PFSK-1 (cell line): ENCODE data around the gene CRIP2.
A peak's percentile ranks its signal among the peaks of the same experiment; 100 is the strongest.

ENCODE experiments used
- FOXP2 ChIP-seq: optimal IDR thresholded peaks from 2 replicates; pipeline ENCODE3; 2011; ENCODE audit warnings: borderline replicate concordance, control low read depth, inconsistent platforms; ENCODE audit not compliant: insufficient read depth; ENCODE audit errors: extremely low read length, extremely low read depth
- POLR2AphosphoS5 ChIP-seq: IDR thresholded peaks from 2 replicates; pipeline ENCODE4 v1.6.1; 2012; ENCODE audit warnings: low read depth, mild to moderate bottlenecking, control low read depth, low read length, moderate library complexity
- REST ChIP-seq, 2 experiments: IDR thresholded peaks; 2 replicates each; pipeline versions ENCODE4 v1.6.1 to v1.8.0; 2011 to 2012; ENCODE audit warnings: low read depth in 2 of 2, low read length in 2 of 2, control low read depth in 1 of 2, inconsistent platforms in 1 of 2, mild to moderate bottlenecking in 1 of 2, moderate library complexity in 1 of 2; ENCODE audit not compliant: insufficient read depth in 1 of 2
- SIN3A ChIP-seq: IDR thresholded peaks from 2 replicates; pipeline ENCODE4 v1.6.1; 2012; ENCODE audit warnings: mild to moderate bottlenecking, low read length, moderate library complexity, borderline replicate concordance; ENCODE audit not compliant: insufficient read depth
- TAF1 ChIP-seq: IDR thresholded peaks from 2 replicates; pipeline ENCODE4 v1.6.1; 2012; ENCODE audit warnings: low read length, control low read depth, borderline replicate concordance; ENCODE audit not compliant: insufficient read depth

The CRIP2 gene

GRCh38 chr14:105480199-105480746 is 5.7 kb downstream of the CRIP2 start:
- TF ChIP-seq FOXP2 (no peak), SIN3A (no peak), TAF1 (no peak), REST (IDR thresholded peaks at IDR 0.05; ENCODE audit: insufficient read depth in 1 of 2, low read depth in 2 of 2, low read length in 2 of 2) (no peak), POLR2AphosphoS5 (no peak)

GRCh38 chr14:105480807-105481801 is 6.5 kb downstream of the CRIP2 start:
- TF ChIP-seq TAF1 (no peak), FOXP2 (no peak), REST (IDR thresholded peaks at IDR 0.05; ENCODE audit: insufficient read depth in 1 of 2, low read depth in 2 of 2, low read length in 2 of 2) (0 out of 4 replicates have a peak, but pooled peaks of 1 of the 2 experiments have one; percentile 30), SIN3A (no peak), POLR2AphosphoS5 (no peak)

- TF ChIP-seq SIN3A: no peak
- TF ChIP-seq TAF1: no peak
- no peak for TF ChIP-seq FOXP2
- no peak for TF ChIP-seq REST (IDR thresholded peaks at IDR 0.05; ENCODE audit: insufficient read depth in 1 of 2, low read depth in 2 of 2, low read length in 2 of 2)
- TF ChIP-seq POLR2AphosphoS5: no peak
Measured at GRCh38 chr14:105481886-105482457, 7.4 kb downstream of the CRIP2 start.

- TF ChIP-seq TAF1 (no peak), FOXP2 (no peak), REST (IDR thresholded peaks at IDR 0.05; ENCODE audit: insufficient read depth in 1 of 2, low read depth in 2 of 2, low read length in 2 of 2) (no peak), SIN3A (no peak), POLR2AphosphoS5 (no peak)
Measured at GRCh38 chr14:105482486-105483110, 8.0 kb downstream of the CRIP2 start.
